HG03378 (cell line): Measurements from ENCODE around the gene VAT1L.

Experiments
- ATAC-seq: cut with Tn5 transposase; IDR thresholded peaks from one replicate; pipeline ENCODE4 v1.9.1; 2021; ENCODE audit warnings: mild to moderate bottlenecking, moderate library complexity; ENCODE audit not compliant: unreplicated experiment

The VAT1L gene

GRCh38 chr16:77899416-77899815 is 111.1 kb downstream of the VAT1L start:
- ATAC-seq = no peak

- ATAC-seq = no peak
Measured at GRCh38 chr16:77905374-77905920, 117.1 kb downstream of the VAT1L start.

- no peak for ATAC-seq
Measured at GRCh38 chr16:77910021-77910420, 121.7 kb downstream of the VAT1L start.

- no peak for ATAC-seq
Measured at GRCh38 chr16:77912617-77913016, 124.3 kb downstream of the VAT1L start.

GRCh38 chr16:77913738-77914253 is 125.4 kb downstream of the VAT1L start:
- no peak for ATAC-seq

- ATAC-seq = no peak
Measured at GRCh38 chr16:77916111-77916510, 127.7 kb downstream of the VAT1L start.

- ATAC-seq = no peak
Measured at GRCh38 chr16:77917971-77918370, 129.6 kb downstream of the VAT1L start.

- no peak for ATAC-seq
Measured at GRCh38 chr16:77918809-77919707, 130.7 kb downstream of the VAT1L start.

GRCh38 chr16:77919761-77920415 is 131.5 kb downstream of the VAT1L start:
- ATAC-seq = no peak

- no peak for ATAC-seq
Measured at GRCh38 chr16:77920984-77921383, 132.6 kb downstream of the VAT1L start.

- ATAC-seq = no peak
Measured at GRCh38 chr16:77922228-77922754, 133.9 kb downstream of the VAT1L start.

- ATAC-seq = no peak
Measured at GRCh38 chr16:77925531-77925930, 137.2 kb downstream of the VAT1L start.

- ATAC-seq = no peak
Measured at GRCh38 chr16:77928096-77928495, 139.7 kb downstream of the VAT1L start.

- no peak for ATAC-seq
Measured at GRCh38 chr16:77929004-77929403, 140.6 kb downstream of the VAT1L start.

GRCh38 chr16:77931058-77931457 is 142.7 kb downstream of the VAT1L start:
- no peak for ATAC-seq

- no peak for ATAC-seq
Measured at GRCh38 chr16:77937473-77938149, 149.2 kb downstream of the VAT1L start.

GRCh38 chr16:77938913-77939312 is 150.5 kb downstream of the VAT1L start:
- ATAC-seq = no peak

GRCh38 chr16:77939968-77940367 is 151.6 kb downstream of the VAT1L start:
- ATAC-seq = no peak

GRCh38 chr16:77943801-77944200 is 155.4 kb downstream of the VAT1L start:
- ATAC-seq = no peak

GRCh38 chr16:77944631-77945030 is 156.3 kb downstream of the VAT1L start:
- ATAC-seq = no peak

GRCh38 chr16:77945126-77945525 is 156.8 kb downstream of the VAT1L start:
- ATAC-seq = no peak
